Astrocyte (in vitro differentiated cells and primary cell): ENCODE results near the gene DSC3. TPM values are rescaled to one million over a fixed set of nuclear protein-coding genes. Genes with fewer than 3 reads are reported as not detected.

Experiments
- DNase-seq: peaks from one replicate; pipeline ENCODE4 v3.0.0-alpha.2; 2010; ENCODE audit warnings: low read depth
- FAIRE-seq: peaks from 2 replicates; lab custom pipeline; 2011; peaks lifted over from hg19 to GRCh38; lab: Jason Lieb, UNC
- H2AFZ ChIP-seq: 2 replicates; pipeline ENCODE4 v1.6.0; 2012; ENCODE audit warnings: low read depth, low read length, inconsistent platforms
- H3K27ac ChIP-seq: 2 replicates; pipeline ENCODE4 v1.5.1; 2011; ENCODE audit warnings: low read depth, low read length, inconsistent platforms
- H3K27me3 ChIP-seq: 2 replicates; pipeline ENCODE4 v1.6.0; 2011; ENCODE audit warnings: low read length, inconsistent platforms; ENCODE audit not compliant: insufficient read depth
- H3K36me3 ChIP-seq: 2 replicates; pipeline ENCODE4 v1.5.1; 2011; ENCODE audit warnings: low read length, inconsistent platforms; ENCODE audit not compliant: insufficient read depth
- H3K4me1 ChIP-seq: 2 replicates; pipeline ENCODE4 v1.5.1; 2011; ENCODE audit warnings: low read length, inconsistent platforms; ENCODE audit not compliant: insufficient read depth
- H3K4me2 ChIP-seq: 2 replicates; pipeline ENCODE4 v1.6.0; 2012; ENCODE audit warnings: low read length, inconsistent platforms
- H3K4me3 ChIP-seq: 2 replicates; pipeline ENCODE4 v1.5.1; 2011; ENCODE audit warnings: low read depth, mild to moderate bottlenecking, low read length, inconsistent platforms; ENCODE audit not compliant: insufficient read depth
- H3K79me2 ChIP-seq: 2 replicates; pipeline ENCODE4 v1.6.0; 2012; ENCODE audit warnings: mild to moderate bottlenecking, low read length, inconsistent platforms; ENCODE audit not compliant: insufficient read depth
- H3K9ac ChIP-seq: 2 replicates; pipeline ENCODE4 v1.6.0; 2012; ENCODE audit warnings: mild to moderate bottlenecking, low read length, inconsistent platforms
- H3K9me3 ChIP-seq: 2 replicates; pipeline ENCODE4 v1.5.1; 2012; ENCODE audit warnings: low read depth, mild to moderate bottlenecking, low read length, inconsistent platforms; ENCODE audit not compliant: insufficient read depth
- H4K20me1 ChIP-seq: 2 replicates; pipeline ENCODE4 v1.6.0; 2012; ENCODE audit warnings: low read length, inconsistent platforms; ENCODE audit not compliant: insufficient read depth
- H3K27ac Mint-ChIP-seq: one replicate; pipeline ENCODE4 v1.8.0; 2021; ENCODE audit warnings: mild to moderate bottlenecking, mixed read lengths; ENCODE audit not compliant: unreplicated experiment
- H3K27me3 Mint-ChIP-seq: one replicate; pipeline ENCODE4 v1.8.0; 2021; ENCODE audit warnings: low read depth, mixed read lengths; ENCODE audit not compliant: unreplicated experiment
- H3K36me3 Mint-ChIP-seq: one replicate; pipeline ENCODE4 v1.8.0; 2021; ENCODE audit warnings: low read depth, mixed read lengths; ENCODE audit not compliant: unreplicated experiment
- H3K4me1 Mint-ChIP-seq: one replicate; pipeline ENCODE4 v1.8.0; 2021; ENCODE audit warnings: low read depth, mixed read lengths; ENCODE audit not compliant: unreplicated experiment
- H3K4me3 Mint-ChIP-seq: one replicate; pipeline ENCODE4 v1.8.0; 2021; ENCODE audit warnings: mild to moderate bottlenecking, moderate library complexity, mixed read lengths; ENCODE audit not compliant: unreplicated experiment
- H3K9me3 Mint-ChIP-seq: one replicate; pipeline ENCODE4 v1.8.0; 2021; ENCODE audit warnings: mild to moderate bottlenecking, mixed read lengths; ENCODE audit not compliant: unreplicated experiment
- CTCF ChIP-seq: IDR thresholded peaks from 2 replicates; pipeline ENCODE4 v1.5.1; 2011; ENCODE audit warnings: low read depth, mild to moderate bottlenecking, inconsistent platforms, low read length, moderate library complexity; ENCODE audit not compliant: insufficient read depth
- EZH2 ChIP-seq: IDR thresholded peaks from 2 replicates; pipeline ENCODE4 v1.6.1; 2012; ENCODE audit warnings: mild to moderate bottlenecking, low read length, inconsistent platforms; ENCODE audit not compliant: insufficient read depth
- total RNA-seq: library from RNA; stranded (reverse); gene quantifications from 2 replicates; pipeline ENCODE4 v1.2.1, GENCODE V29; 2021

Gene DSC3
- total RNA-seq, 1 donor from 2014 or later = 5.2 TPM

GRCh38 chr18:30967701-30968100, 74.8 kb downstream of the DSC3 start:
- H3K4me3 Mint-ChIP-seq = no peak overlapping the region

GRCh38 chr18:30965237-30965636, 77.3 kb downstream of the DSC3 start:
- H3K9me3 ChIP-seq = no peaks in the 10 kb centered on the region
- no peaks in the 10 kb centered on the region for H3K27me3 ChIP-seq
- H4K20me1 ChIP-seq = no peaks in the 10 kb centered on the region
- H3K9ac ChIP-seq = no peak overlapping the region
- H3K9me3 Mint-ChIP-seq = no peaks in the 10 kb centered on the region
- no peaks in the 10 kb centered on the region for H3K4me1 ChIP-seq
- no peak overlapping the region for H2AFZ ChIP-seq
- FAIRE-seq (no peak), DNase-seq (no peak)
- no peaks in the 10 kb centered on the region for H3K36me3 Mint-ChIP-seq
- H3K4me3 Mint-ChIP-seq = no peak overlapping the region
- H3K4me3 ChIP-seq = no peak overlapping the region
- no peaks in the 10 kb centered on the region for H3K36me3 ChIP-seq
- H3K27me3 Mint-ChIP-seq = no peaks in the 10 kb centered on the region
- no peak overlapping the region for H3K27ac ChIP-seq
- H3K4me2 ChIP-seq = no peak overlapping the region
- H3K27ac Mint-ChIP-seq = no peak overlapping the region
- TF ChIP-seq CTCF (no peak), EZH2 (no peak)
- no peaks in the 10 kb centered on the region for H3K79me2 ChIP-seq
- H3K4me1 Mint-ChIP-seq = no peaks in the 10 kb centered on the region

More at GRCh38 chr18:30967701-30968100, 74.8 kb downstream of the DSC3 start:
- Histone ChIP-seq H3K36me3 (no peaks in the 10 kb centered on the region), H3K9ac (no peak overlapping the region), H2AFZ (no peak overlapping the region), H3K4me3 (no peak overlapping the region), H3K27ac (no peak overlapping the region), H3K27me3 (no peaks in the 10 kb centered on the region), H3K4me2 (no peak overlapping the region), H3K79me2 (no peaks in the 10 kb centered on the region), H3K9me3 (no peaks in the 10 kb centered on the region), H4K20me1 (no peaks in the 10 kb centered on the region), H3K4me1 (no peaks in the 10 kb centered on the region)
- TF ChIP-seq CTCF (no peak), EZH2 (no peak)
- H3K27ac Mint-ChIP-seq = peak overlapping the region; percentile 56
- no peaks in the 10 kb centered on the region for H3K27me3 Mint-ChIP-seq
- no peak for DNase-seq
- no peak for FAIRE-seq
- no peaks in the 10 kb centered on the region for H3K36me3 Mint-ChIP-seq
- H3K9me3 Mint-ChIP-seq = no peaks in the 10 kb centered on the region
- no peaks in the 10 kb centered on the region for H3K4me1 Mint-ChIP-seq

- no peaks in the 10 kb centered on the region for H4K20me1 ChIP-seq
- no peaks in the 10 kb centered on the region for H3K9me3 Mint-ChIP-seq
- FAIRE-seq = no peak
Measured at GRCh38 chr18:30960661-30961060, 81.9 kb downstream of the DSC3 start.

More at GRCh38 chr18:30960661-30961060, 81.9 kb downstream of the DSC3 start:
- no peaks in the 10 kb centered on the region for H3K27me3 ChIP-seq
- no peak for DNase-seq
- H2AFZ ChIP-seq = no peak overlapping the region
- Mint-ChIP-seq H3K4me3 (no peak overlapping the region), H3K27me3 (peaks cover 3% of the 10 kb centered on the region), H3K27ac (no peak overlapping the region), H3K36me3 (no peaks in the 10 kb centered on the region), H3K4me1 (peaks cover 7% of the 10 kb centered on the region)
- no peak overlapping the region for H3K27ac ChIP-seq
- no peak overlapping the region for H3K4me3 ChIP-seq
- no peak overlapping the region for H3K4me2 ChIP-seq
- no peaks in the 10 kb centered on the region for H3K79me2 ChIP-seq
- TF ChIP-seq EZH2 = no peak
- no peak for TF ChIP-seq CTCF
- no peaks in the 10 kb centered on the region for H3K4me1 ChIP-seq
- no peaks in the 10 kb centered on the region for H3K36me3 ChIP-seq
- no peak overlapping the region for H3K9ac ChIP-seq
- H3K9me3 ChIP-seq = no peaks in the 10 kb centered on the region
